HepG2 (cell line): Measurements from ENCODE around the gene CALR. TPM values are rescaled to one million over a fixed set of nuclear protein-coding genes. Genes with fewer than 3 reads are reported as not detected.

Source experiments
- ADNP ChIP-seq: sonication (generic); formaldehyde crosslinking; IDR thresholded peaks from 2 replicates; pipeline ENCODE4 v1.4.0; 2020; ENCODE audit warnings: missing genetic modification reagents
- ATAD3A ChIP-seq: sonication (generic); formaldehyde crosslinking; IDR thresholded peaks from 2 replicates; pipeline ENCODE4 v1.4.0; 2020; ENCODE audit warnings: missing genetic modification reagents
- ATF7 ChIP-seq, 2 experiments: fragments of 450-650 bp in 1 of 2; sonication (generic) in 1 of 2; formaldehyde crosslinking in 1 of 2; IDR thresholded peaks; 2 replicates each; pipeline versions ENCODE4 v1.4.0 to v1.6.1; 2016 to 2020; ENCODE audit warnings: antibody characterized with exemption in 1 of 2, mild to moderate bottlenecking in 1 of 2, missing genetic modification reagents in 1 of 2
- CBX5 ChIP-seq: sonication (generic); formaldehyde crosslinking; IDR thresholded peaks from 2 replicates; pipeline ENCODE4 v1.4.0; 2020; ENCODE audit warnings: missing genetic modification reagents, borderline replicate concordance
- CSRNP2 ChIP-seq: sonication (generic); formaldehyde crosslinking; conservative IDR thresholded peaks from 2 replicates; pipeline ENCODE4 v1.8.0; 2022; ENCODE audit warnings: low read depth, missing genetic modification reagents
- DMAP1 ChIP-seq: IDR thresholded peaks from 2 replicates; pipeline ENCODE4 v1.6.1; 2016
- HOMEZ ChIP-seq: IDR thresholded peaks from 2 replicates; pipeline ENCODE4 v1.6.1; 2016; ENCODE audit warnings: low read depth
- KAT7 ChIP-seq: IDR thresholded peaks from 2 replicates; pipeline ENCODE4 v1.6.1; 2018; ENCODE audit warnings: borderline replicate concordance, missing compliant biosample characterization
- KLF12 ChIP-seq: sonication (generic); formaldehyde crosslinking; IDR thresholded peaks from 2 replicates; pipeline ENCODE4 v1.4.0; 2020; ENCODE audit warnings: missing genetic modification reagents, borderline replicate concordance
- MAZ ChIP-seq, 2 experiments: sonication (generic) in 1 of 2; formaldehyde crosslinking in 1 of 2; IDR thresholded peaks; 2 replicates each; pipeline versions ENCODE4 v1.5.0 to v1.6.1; 2012 to 2020; ENCODE audit warnings: low read depth in 2 of 2, mild to moderate bottlenecking in 2 of 2, borderline replicate concordance in 1 of 2, improper control_type of control experiment in 1 of 2, low read length in 1 of 2, missing genetic modification reagents in 1 of 2, moderate library complexity in 1 of 2
- MED13 ChIP-seq: sonication (generic); formaldehyde crosslinking; IDR thresholded peaks from 2 replicates; pipeline ENCODE4 v1.5.0; 2020; ENCODE audit warnings: missing genetic modification reagents
- NCOA2 ChIP-seq: sonication (generic); formaldehyde crosslinking; IDR thresholded peaks from 2 replicates; pipeline ENCODE4 v1.8.0; 2022; ENCODE audit warnings: inconsistent platforms
- POGK ChIP-seq: sonication (generic); formaldehyde crosslinking; conservative IDR thresholded peaks from 2 replicates; pipeline ENCODE4 v1.8.0; 2022; ENCODE audit warnings: mild to moderate bottlenecking, moderate library complexity, missing genetic modification reagents
- REPIN1 ChIP-seq: sonication (generic); formaldehyde crosslinking; IDR thresholded peaks from 2 replicates; pipeline ENCODE4 v1.8.0; 2022; ENCODE audit warnings: missing genetic modification reagents, low read depth, mild to moderate bottlenecking, borderline replicate concordance
- TAF1 ChIP-seq: sonication (generic); formaldehyde crosslinking; IDR thresholded peaks from 2 replicates; pipeline ENCODE4 v1.4.0; 2020; ENCODE audit warnings: missing genetic modification reagents
- polyA plus RNA-seq, 8 experiments: library from polyadenylated mRNA; depleted of rRNA in 3 of 8; stranded (reverse) in 7 of 8; unstranded in 1 of 8; fragments of >200 nt; fragmentation: Illumina TruSeq in 4 of 8; extraction: Trizol in 4 of 8; gene quantifications; 2 replicates each; pipeline versions ENCODE4 v1.2.1 to v1.2.3, GENCODE V29; 2011 to 2016; ENCODE audit warnings: low read depth in 4 of 8, missing spikeins in 1 of 8, mixed read lengths in 1 of 8; ENCODE audit not compliant: insufficient read depth in 1 of 8
- total RNA-seq, 5 experiments: library from RNA; depleted of rRNA; stranded (reverse); fragments of >200 nt; fragmentation: Illumina TruSeq; extraction: Trizol; gene quantifications; 2 replicates each; pipeline ENCODE4 v1.2.3, GENCODE V29; 2016; ENCODE audit warnings: low read depth in 1 of 5
- TF ChIP-seq, protein P1 (sequence below): sonication (generic); formaldehyde crosslinking; IDR thresholded peaks from 2 replicates; pipeline ENCODE4 v1.4.0; 2020; ENCODE audit warnings: missing genetic modification reagents
- TF ChIP-seq, protein P2 (sequence below): sonication (generic); formaldehyde crosslinking; IDR thresholded peaks from 2 replicates; pipeline ENCODE4 v1.4.0; 2020; ENCODE audit warnings: low read depth, mild to moderate bottlenecking, missing genetic modification reagents
- TF ChIP-seq, protein P3 (sequence below): IDR thresholded peaks from 2 replicates; pipeline ENCODE4 v1.6.1; 2016; ENCODE audit warnings: low read depth, borderline replicate concordance

CALR gene
- total and polyA plus RNA-seq, 2 of the 13 experiments (the other 11 are each of a cell fraction or from before 2014, with no cell fraction given) = 898 to 934 TPM

GRCh38 chr19:12890787-12891552 lies 47.4 kb upstream of the CALR start, which contains the start of gene GCDH (continued):
- TF ChIP-seq, protein P1, sequence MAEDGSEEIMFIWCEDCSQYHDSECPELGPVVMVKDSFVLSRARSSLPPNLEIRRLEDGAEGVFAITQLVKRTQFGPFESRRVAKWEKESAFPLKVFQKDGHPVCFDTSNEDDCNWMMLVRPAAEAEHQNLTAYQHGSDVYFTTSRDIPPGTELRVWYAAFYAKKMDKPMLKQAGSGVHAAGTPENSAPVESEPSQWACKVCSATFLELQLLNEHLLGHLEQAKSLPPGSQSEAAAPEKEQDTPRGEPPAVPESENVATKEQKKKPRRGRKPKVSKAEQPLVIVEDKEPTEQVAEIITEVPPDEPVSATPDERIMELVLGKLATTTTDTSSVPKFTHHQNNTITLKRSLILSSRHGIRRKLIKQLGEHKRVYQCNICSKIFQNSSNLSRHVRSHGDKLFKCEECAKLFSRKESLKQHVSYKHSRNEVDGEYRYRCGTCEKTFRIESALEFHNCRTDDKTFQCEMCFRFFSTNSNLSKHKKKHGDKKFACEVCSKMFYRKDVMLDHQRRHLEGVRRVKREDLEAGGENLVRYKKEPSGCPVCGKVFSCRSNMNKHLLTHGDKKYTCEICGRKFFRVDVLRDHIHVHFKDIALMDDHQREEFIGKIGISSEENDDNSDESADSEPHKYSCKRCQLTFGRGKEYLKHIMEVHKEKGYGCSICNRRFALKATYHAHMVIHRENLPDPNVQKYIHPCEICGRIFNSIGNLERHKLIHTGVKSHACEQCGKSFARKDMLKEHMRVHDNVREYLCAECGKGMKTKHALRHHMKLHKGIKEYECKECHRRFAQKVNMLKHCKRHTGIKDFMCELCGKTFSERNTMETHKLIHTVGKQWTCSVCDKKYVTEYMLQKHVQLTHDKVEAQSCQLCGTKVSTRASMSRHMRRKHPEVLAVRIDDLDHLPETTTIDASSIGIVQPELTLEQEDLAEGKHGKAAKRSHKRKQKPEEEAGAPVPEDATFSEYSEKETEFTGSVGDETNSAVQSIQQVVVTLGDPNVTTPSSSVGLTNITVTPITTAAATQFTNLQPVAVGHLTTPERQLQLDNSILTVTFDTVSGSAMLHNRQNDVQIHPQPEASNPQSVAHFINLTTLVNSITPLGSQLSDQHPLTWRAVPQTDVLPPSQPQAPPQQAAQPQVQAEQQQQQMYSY (CRISPR knock-in tag) = no peak
- TF ChIP-seq REPIN1 (CRISPR knock-in tag) = no peak; the same call in 1 of the 2 replicates
- TF ChIP-seq ATAD3A (CRISPR knock-in tag) = no peak
- 0 out of 2 replicates have a peak, but pooled peaks have one; percentile 12 for TF ChIP-seq NCOA2 (CRISPR knock-in tag)
- peak; percentile 85 for TF ChIP-seq TAF1 (CRISPR knock-in tag)
- no peak for TF ChIP-seq ADNP
- TF ChIP-seq HOMEZ (CRISPR knock-in tag) = no peak
- no peak for TF ChIP-seq POGK
- TF ChIP-seq DMAP1 = peak; percentile 82; the same call in 1 of the 2 replicates
- TF ChIP-seq, protein P2, sequence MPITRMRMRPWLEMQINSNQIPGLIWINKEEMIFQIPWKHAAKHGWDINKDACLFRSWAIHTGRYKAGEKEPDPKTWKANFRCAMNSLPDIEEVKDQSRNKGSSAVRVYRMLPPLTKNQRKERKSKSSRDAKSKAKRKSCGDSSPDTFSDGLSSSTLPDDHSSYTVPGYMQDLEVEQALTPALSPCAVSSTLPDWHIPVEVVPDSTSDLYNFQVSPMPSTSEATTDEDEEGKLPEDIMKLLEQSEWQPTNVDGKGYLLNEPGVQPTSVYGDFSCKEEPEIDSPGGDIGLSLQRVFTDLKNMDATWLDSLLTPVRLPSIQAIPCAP (CRISPR knock-in tag) = no peak
- no peak for TF ChIP-seq KAT7 (CRISPR knock-in tag)
- TF ChIP-seq, protein P3, sequence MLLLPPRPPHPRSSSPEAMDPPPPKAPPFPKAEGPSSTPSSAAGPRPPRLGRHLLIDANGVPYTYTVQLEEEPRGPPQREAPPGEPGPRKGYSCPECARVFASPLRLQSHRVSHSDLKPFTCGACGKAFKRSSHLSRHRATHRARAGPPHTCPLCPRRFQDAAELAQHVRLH (CRISPR knock-in tag) = no peak
- no peak for TF ChIP-seq KLF12 (CRISPR knock-in tag)
- no peak for TF ChIP-seq CSRNP2 (CRISPR knock-in tag)
- no peak for TF ChIP-seq MED13 (CRISPR knock-in tag)
- TF ChIP-seq ATF7 (IDR thresholded peaks at IDR 0.05) = no peak
- 0 out of 2 replicates have a peak, but pooled peaks have one; percentile 32 for TF ChIP-seq ATF7 (CRISPR knock-in tag; IDR thresholded peaks at IDR 0.05)
- TF ChIP-seq MAZ (IDR thresholded peaks at IDR 0.05; ENCODE audit: borderline replicate concordance, low read depth, low read length) = peak; percentile 99
- TF ChIP-seq MAZ (CRISPR knock-in tag; IDR thresholded peaks at IDR 0.05; ENCODE audit: low read depth) = peak; percentile 96
- no peak for TF ChIP-seq CBX5 (CRISPR knock-in tag)
